ENCODE data around the gene GRM1.
A peak's percentile ranks its signal among the peaks of the same experiment; 100 is the strongest.

GRM1 gene

GRCh38 chr6:146456886-146457285 is 428.0 kb downstream of the GRM1 start:
- H3K9me3 ChIP-seq (ENCODE audit: control insufficient read depth, insufficient read depth, low read depth, low read length), result no peaks in the 10 kb centered on the region
- no peaks in the 10 kb centered on the region for H3K4me1 ChIP-seq (ENCODE audit: control insufficient read depth, insufficient read depth, low read length)
- no peak overlapping the region for H3K27ac ChIP-seq (ENCODE audit: extremely low read depth, low read depth, low read length)
- no peaks in the 10 kb centered on the region for H3K36me3 ChIP-seq (ENCODE audit: control insufficient read depth in 2 of 2, insufficient read depth in 1 of 2, low read length in 2 of 2)
- POLR2A ChIA-PET, result no interaction called here
- H3K4me3 ChIP-seq (ENCODE audit: low read depth, low read length), result no peak overlapping the region
- TF ChIP-seq ZNF18 (tag by site-specific recombination; IDR thresholded peaks at IDR 0.05), result no peak
- TF ChIP-seq ZBTB8A (tag by site-specific recombination; IDR thresholded peaks at IDR 0.05), result no peak
- no peak for TF ChIP-seq ZSCAN4 (tag by site-specific recombination; IDR thresholded peaks at IDR 0.05)
- TF ChIP-seq ZNF488 (tag by site-specific recombination; IDR thresholded peaks at IDR 0.05), result no peak
- TF ChIP-seq ZNF174 (tag by site-specific recombination; IDR thresholded peaks at IDR 0.05), result no peak
- TF ChIP-seq SP7 (tag by site-specific recombination; IDR thresholded peaks at IDR 0.05), result no peak
- TF ChIP-seq ZFP3 (tag by site-specific recombination; IDR thresholded peaks at IDR 0.05; ENCODE audit: low read depth), result no peak
- no peak for TF ChIP-seq ZFP69B (tag by site-specific recombination; IDR thresholded peaks at IDR 0.05)
- TF ChIP-seq IKZF3 (tag by site-specific recombination; IDR thresholded peaks at IDR 0.05), result no peak
- TF ChIP-seq ZNF768 (tag by site-specific recombination; IDR thresholded peaks at IDR 0.05), result no peak
- TF ChIP-seq ZNF473 (tag by site-specific recombination; IDR thresholded peaks at IDR 0.05), result no peak
- no peak for TF ChIP-seq ZNF660 (tag by site-specific recombination; IDR thresholded peaks at IDR 0.05)
- no peak for TF ChIP-seq ZNF433 (tag by site-specific recombination; IDR thresholded peaks at IDR 0.05; ENCODE audit: low read depth)
- no peak for TF ChIP-seq ZNF549 (tag by site-specific recombination; IDR thresholded peaks at IDR 0.05)
- CTCF ChIA-PET, result no interaction called here

- CTCF ChIA-PET, result no interaction called here
Measured at GRCh38 chr6:146460941-146461340, 432.1 kb downstream of the GRM1 start.

More at GRCh38 chr6:146460941-146461340, 432.1 kb downstream of the GRM1 start:
- Histone ChIP-seq H3K36me3 (ENCODE audit: control insufficient read depth in 2 of 2, insufficient read depth in 1 of 2, low read length in 2 of 2) (no peaks in the 10 kb centered on the region), H3K9me3 (ENCODE audit: control insufficient read depth, insufficient read depth, low read depth, low read length) (no peaks in the 10 kb centered on the region), H3K4me3 (ENCODE audit: low read depth, low read length) (no peak overlapping the region), H3K27ac (ENCODE audit: extremely low read depth, low read depth, low read length) (no peak overlapping the region), H3K4me1 (ENCODE audit: control insufficient read depth, insufficient read depth, low read length) (no peaks in the 10 kb centered on the region)
- POLR2A ChIA-PET, result no interaction called here
- TF ChIP-seq ZEB2 (tag by site-specific recombination; IDR thresholded peaks at IDR 0.05) (no peak), SETDB1 (IDR thresholded peaks at IDR 0.05; ENCODE audit: insufficient read length, low read length) (peak; percentile 92), TSHZ1 (tag by site-specific recombination; IDR thresholded peaks at IDR 0.05; ENCODE audit: borderline replicate concordance) (no peak), ZNF792 (tag by site-specific recombination; IDR thresholded peaks at IDR 0.05) (no peak), SALL2 (tag by site-specific recombination; IDR thresholded peaks at IDR 0.05; ENCODE audit: borderline replicate concordance) (no peak), ZNF214 (tag by site-specific recombination; IDR thresholded peaks at IDR 0.05; ENCODE audit: borderline replicate concordance) (no peak), SP7 (tag by site-specific recombination; IDR thresholded peaks at IDR 0.05) (no peak)

Data from HEK293 (cell line).